Gastrocnemius medialis (tissue), 4 donors: ENCODE data around the gene S100A16.
"Not testable (repeated sequence)": the region's sequence is repeated elsewhere in the genome, so short reads cannot be mapped to it uniquely, and the experiment has no call there.

ENCODE experiments used
- CTCF ChIP-seq, 5 experiments: fragments of 450-650 bp in 3 of 5; fragments of 200-600 bp in 2 of 5; sonication (generic) in 2 of 5; IDR thresholded peaks in 4 of 5; conservative IDR thresholded peaks in 1 of 5; 1 replicate in 4 of 5; 2 replicates in 1 of 5; pipeline ENCODE4 v1.5.1; 2016 to 2019; ENCODE audit warnings: antibody characterized with exemption in 5 of 5, mild to moderate bottlenecking in 3 of 5, moderate library complexity in 3 of 5
- POLR2A ChIP-seq, 2 donors: fragments of 450-650 bp; IDR thresholded peaks; one replicate each; pipeline ENCODE4 v1.6.1; 2017; ENCODE audit warnings: antibody characterized with exemption in 2 of 2, mild to moderate bottlenecking in 2 of 2, moderate library complexity in 2 of 2

GRCh38 chr1:153562021-153562420 lies 50.9 kb downstream of the S100A16 start:
- not testable (repeated sequence) for TF ChIP-seq CTCF (IDR thresholded peaks at IDR 0.05 in 4 of 5, conservative IDR thresholded peaks at IDR 0.05 in 1 of 5); POLR2A (IDR thresholded peaks at IDR 0.05)
